HL-60 (cell line): ENCODE results near the gene DMD.
A peak's percentile ranks its signal among the peaks of the same experiment; 100 is the strongest.

Source experiments
- DNase-seq, 2 experiments: peaks; one replicate each; pipeline ENCODE4 v3.0.0-alpha.2; 2010 to 2020; ENCODE audit warnings: low read depth in 1 of 2, low spot score in 1 of 2
- H3K27ac ChIP-seq: fragments of 250-450 bp; sonication (Bioruptor Pico); replicated peaks from 2 replicates; pipeline ENCODE4 v1.5.1; 2020; ENCODE audit warnings: mild to moderate bottlenecking, moderate library complexity
- H3K27me3 ChIP-seq: fragments of 250-450 bp; sonication (Bioruptor Pico); 2 replicates; pipeline ENCODE4 v1.5.1; 2021; ENCODE audit warnings: mild to moderate bottlenecking, moderate library complexity; ENCODE audit not compliant: insufficient read depth, poor library complexity, severe bottlenecking
- H3K4me3 ChIP-seq: replicated peaks from 2 replicates; pipeline ENCODE4 v1.5.1; 2011; ENCODE audit warnings: mild to moderate bottlenecking, control low read depth, low read length; ENCODE audit not compliant: insufficient read depth
- CTCF ChIP-seq: IDR thresholded peaks from one replicate; pipeline ENCODE4 v1.5.1; 2011; ENCODE audit warnings: low read length, control low read depth, inconsistent platforms; ENCODE audit not compliant: insufficient read depth
- GABPA ChIP-seq: IDR thresholded peaks from 2 replicates; pipeline ENCODE4 v1.6.1; 2012; ENCODE audit warnings: low read depth
- POLR2AphosphoS5 ChIP-seq: IDR thresholded peaks from 2 replicates; pipeline ENCODE4 v1.6.1; 2012; ENCODE audit warnings: low read depth
- REST ChIP-seq: IDR thresholded peaks from 2 replicates; pipeline ENCODE4 v1.6.1; 2012; ENCODE audit warnings: low read depth; ENCODE audit not compliant: insufficient replicate concordance
- SPI1 ChIP-seq: IDR thresholded peaks from 2 replicates; pipeline ENCODE4 v1.6.1; 2012; ENCODE audit warnings: low read depth, mild to moderate bottlenecking, borderline replicate concordance

Gene DMD

GRCh38 chrX:31269914-31270313 lies 1941.4 kb downstream of the DMD start:
- no peak for TF ChIP-seq GABPA
- no peak for TF ChIP-seq POLR2AphosphoS5
- TF ChIP-seq REST: no peak
- TF ChIP-seq CTCF: no peak
- no peak for TF ChIP-seq SPI1
- peaks cover 4% of the 10 kb centered on the region for H3K27me3 ChIP-seq
- H3K27ac ChIP-seq: no peak overlapping the region
- no peak overlapping the region for H3K4me3 ChIP-seq
- DNase-seq: no peak

- DNase-seq: no peak
- H3K27me3 ChIP-seq: peaks cover 4% of the 10 kb centered on the region
- TF ChIP-seq REST (no peak), CTCF (no peak), GABPA (no peak), POLR2AphosphoS5 (no peak), SPI1 (no peak)
- H3K27ac ChIP-seq: no peak overlapping the region
- H3K4me3 ChIP-seq: no peak overlapping the region
These were observed 1943.0 kb downstream of the DMD start for GRCh38 chrX:31268359-31268758.

GRCh38 chrX:31266203-31267076 lies 1944.9 kb downstream of the DMD start:
- H3K27me3 ChIP-seq: peaks cover 4% of the 10 kb centered on the region
- H3K27ac ChIP-seq: no peak overlapping the region
- H3K4me3 ChIP-seq: peak overlapping the region; percentile 20
- TF ChIP-seq CTCF: no peak
- no peak for TF ChIP-seq GABPA
- no peak for TF ChIP-seq POLR2AphosphoS5
- no peak for TF ChIP-seq SPI1
- no peak for TF ChIP-seq REST
- no peak for DNase-seq
